ENCODE results near the gene COL23A1.

Gene COL23A1

GRCh38 chr5:178474562-178475184 lies 115.5 kb downstream of the COL23A1 start:
- no peak for DNase-seq (ENCODE audit: low read depth)

- DNase-seq (ENCODE audit: low read depth), result no peak
These were observed 116.3 kb downstream of the COL23A1 start for GRCh38 chr5:178473854-178474253.

GRCh38 chr5:178472138-178472537 lies 118.1 kb downstream of the COL23A1 start:
- DNase-seq (ENCODE audit: low read depth), result no peak

- DNase-seq (ENCODE audit: low read depth), result no peak
These were observed 118.5 kb downstream of the COL23A1 start for GRCh38 chr5:178471711-178472110.

- DNase-seq (ENCODE audit: low read depth), result no peak
These were observed 119.5 kb downstream of the COL23A1 start for GRCh38 chr5:178470760-178471025.

- DNase-seq (ENCODE audit: low read depth), result no peak
These were observed 120.0 kb downstream of the COL23A1 start for GRCh38 chr5:178469975-178470759.

- DNase-seq (ENCODE audit: low read depth), result no peak
These were observed 120.9 kb downstream of the COL23A1 start for GRCh38 chr5:178469011-178469974.

GRCh38 chr5:178468196-178468685 lies 122.0 kb downstream of the COL23A1 start:
- DNase-seq (ENCODE audit: low read depth), result no peak

GRCh38 chr5:178467568-178468195 lies 122.5 kb downstream of the COL23A1 start:
- DNase-seq (ENCODE audit: low read depth), result no peak

- DNase-seq (ENCODE audit: low read depth), result no peak
These were observed 123.0 kb downstream of the COL23A1 start for GRCh38 chr5:178467205-178467567.

- DNase-seq (ENCODE audit: low read depth), result no peak
These were observed 123.9 kb downstream of the COL23A1 start for GRCh38 chr5:178466342-178466741.

GRCh38 chr5:178465861-178466288 lies 124.3 kb downstream of the COL23A1 start:
- no peak for DNase-seq (ENCODE audit: low read depth)

- DNase-seq (ENCODE audit: low read depth), result no peak
These were observed 124.8 kb downstream of the COL23A1 start for GRCh38 chr5:178465228-178465860.

GRCh38 chr5:178464431-178465048 lies 125.7 kb downstream of the COL23A1 start:
- no peak for DNase-seq (ENCODE audit: low read depth)

- no peak for DNase-seq (ENCODE audit: low read depth)
These were observed 126.7 kb downstream of the COL23A1 start for GRCh38 chr5:178463321-178464155.

- no peak for DNase-seq (ENCODE audit: low read depth)
These were observed 127.4 kb downstream of the COL23A1 start for GRCh38 chr5:178462816-178463215.

GRCh38 chr5:178462076-178462475 lies 128.1 kb downstream of the COL23A1 start:
- DNase-seq (ENCODE audit: low read depth), result no peak

GRCh38 chr5:178461004-178461730 lies 129.0 kb downstream of the COL23A1 start:
- DNase-seq (ENCODE audit: low read depth), result peak; percentile 28

- DNase-seq (ENCODE audit: low read depth), result no peak
These were observed 129.6 kb downstream of the COL23A1 start for GRCh38 chr5:178460598-178460997.

- no peak for DNase-seq (ENCODE audit: low read depth)
These were observed 130.0 kb downstream of the COL23A1 start for GRCh38 chr5:178460174-178460573.
